ENCODE results near the gene ZSWIM9.
A peak's percentile ranks its signal among the peaks of the same experiment; 100 is the strongest.

ZSWIM9 gene

GRCh38 chr19:48186541-48186991 is 16.1 kb downstream of the ZSWIM9 start:
- peaks cover 4% of the 10 kb centered on the region; the same call in 1 of the 2 replicates for H3K9me3 ChIP-seq (ENCODE audit: control insufficient read depth, insufficient read depth, low read length)
- H3K9ac ChIP-seq (ENCODE audit: low read depth, low read length), result no peak overlapping the region
- peaks cover 4% of the 10 kb centered on the region; the same call in 1 of the 2 replicates for H3K4me1 ChIP-seq (ENCODE audit: insufficient read depth, low read length)

GRCh38 chr19:48190288-48190884 is 19.9 kb downstream of the ZSWIM9 start:
- H3K4me1 ChIP-seq (ENCODE audit: insufficient read depth, low read length), result peaks cover 4% of the 10 kb centered on the region; the same call in 1 of the 2 replicates
- H3K9ac ChIP-seq (ENCODE audit: low read depth, low read length), result peak overlapping the region; percentile 45; the same call in 1 of the 2 replicates
- H3K9me3 ChIP-seq (ENCODE audit: control insufficient read depth, insufficient read depth, low read length), result no peaks in the 10 kb centered on the region
- H3K36me3 ChIP-seq (ENCODE audit: insufficient read depth, low read length), result no peaks in the 10 kb centered on the region

More at GRCh38 chr19:48186541-48186991, 16.1 kb downstream of the ZSWIM9 start:
- H3K36me3 ChIP-seq (ENCODE audit: insufficient read depth, low read length), result no peaks in the 10 kb centered on the region; the same call in 1 of the 2 replicates

DNA sequence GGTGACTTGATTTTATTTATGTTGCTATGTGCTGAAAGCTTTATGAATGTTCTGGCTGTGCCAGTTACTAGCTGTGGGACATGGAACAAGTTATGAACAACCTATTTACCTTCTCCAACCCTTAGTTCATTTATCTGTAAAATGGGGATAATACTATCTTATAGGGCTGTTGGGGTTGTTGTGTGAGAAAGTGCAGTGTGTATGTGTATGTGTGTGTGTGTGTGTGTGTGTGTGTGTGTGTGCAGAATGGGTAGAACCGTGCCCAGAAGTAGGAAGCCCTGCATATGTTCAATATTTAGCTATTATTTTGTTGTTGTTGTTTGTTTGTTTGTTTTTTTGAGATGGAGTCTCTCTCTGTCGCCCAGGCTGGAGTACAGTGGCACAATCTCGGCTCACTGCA is 20.4 kb downstream of the ZSWIM9 start:
- peaks cover 4% of the 10 kb centered on the region; the same call in 1 of the 2 replicates for H3K4me1 ChIP-seq (ENCODE audit: insufficient read depth, low read length)

DNA sequence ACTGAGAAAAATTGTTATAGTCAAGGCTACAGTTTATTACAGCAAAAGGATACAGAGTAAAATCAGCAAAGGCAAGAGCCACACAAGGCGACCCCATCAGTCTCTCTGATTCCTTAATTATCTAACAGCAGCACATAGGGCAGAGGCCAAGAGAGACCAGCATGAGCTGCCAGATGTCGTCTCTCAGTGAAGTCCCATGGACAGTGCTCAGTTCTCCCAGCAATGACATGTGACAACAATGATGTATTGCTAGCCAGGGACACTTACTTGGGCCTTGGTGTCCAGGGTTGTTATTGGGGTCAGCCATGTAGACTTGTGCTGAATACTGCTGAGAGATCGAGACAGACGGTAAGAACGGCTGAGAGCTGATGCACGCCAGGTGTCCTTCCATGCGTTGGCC is 22.3 kb downstream of the ZSWIM9 start:
- no peaks in the 10 kb centered on the region for H3K36me3 ChIP-seq (ENCODE audit: insufficient read depth, low read length)
- H3K9ac ChIP-seq (ENCODE audit: low read depth, low read length), result no peak overlapping the region
- H3K4me1 ChIP-seq (ENCODE audit: insufficient read depth, low read length), result peaks cover 4% of the 10 kb centered on the region
- H3K9me3 ChIP-seq (ENCODE audit: control insufficient read depth, insufficient read depth, low read length), result no peaks in the 10 kb centered on the region

More for the DNA sequence above, 20.4 kb downstream of the ZSWIM9 start:
- Histone ChIP-seq H3K36me3 (ENCODE audit: insufficient read depth, low read length) (no peaks in the 10 kb centered on the region), H3K9me3 (ENCODE audit: control insufficient read depth, insufficient read depth, low read length) (no peaks in the 10 kb centered on the region), H3K9ac (ENCODE audit: low read depth, low read length) (peak overlapping the region; percentile 45; the same call in 1 of the 2 replicates)

DNA sequence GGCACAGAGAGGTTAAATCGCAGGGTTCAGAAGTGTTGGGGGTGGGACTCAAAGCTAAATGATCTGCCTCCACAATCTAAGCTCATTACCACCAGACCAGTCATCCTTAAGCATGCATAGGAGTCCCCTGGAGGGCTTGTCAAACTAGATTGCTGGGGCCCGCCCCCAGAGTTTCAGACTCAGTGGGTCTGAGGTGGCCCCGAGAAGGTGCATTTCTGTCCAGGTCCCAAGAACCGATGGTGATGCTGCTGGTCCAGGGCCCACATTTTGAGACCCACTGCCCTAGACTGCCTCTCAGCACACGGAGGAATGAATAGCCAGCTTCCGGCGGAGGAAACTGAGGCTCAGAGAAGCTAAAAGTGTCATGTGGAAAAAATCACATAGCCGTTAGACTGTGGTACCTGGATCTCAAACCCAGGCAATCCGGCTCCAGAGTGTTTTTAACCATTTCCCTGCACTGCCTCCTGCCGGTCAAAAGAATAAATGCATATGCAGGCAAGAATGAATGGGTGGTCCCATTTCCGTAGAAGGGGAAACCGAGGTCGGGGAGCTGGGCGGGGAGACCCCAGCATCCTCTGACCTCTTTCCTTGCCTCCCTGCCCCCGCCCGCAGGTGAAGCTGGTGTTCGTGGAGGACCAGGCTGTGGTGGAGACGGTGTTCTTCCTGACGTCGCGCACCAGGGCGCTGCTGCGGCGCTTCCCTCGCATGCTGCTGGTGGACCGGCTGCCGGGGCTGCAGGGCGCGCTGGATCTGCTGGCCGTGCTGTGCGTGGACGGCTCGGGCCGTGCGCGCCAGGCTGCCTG is 23.8 kb downstream of the ZSWIM9 start:
- Histone ChIP-seq H3K9ac (ENCODE audit: low read depth, low read length) (no peak overlapping the region), H3K36me3 (ENCODE audit: insufficient read depth, low read length) (no peaks in the 10 kb centered on the region), H3K4me1 (ENCODE audit: insufficient read depth, low read length) (peaks cover 4% of the 10 kb centered on the region), H3K9me3 (ENCODE audit: control insufficient read depth, insufficient read depth, low read length) (no peaks in the 10 kb centered on the region)

GRCh38 chr19:48194844-48195830 is 24.7 kb downstream of the ZSWIM9 start:
- peaks cover 4% of the 10 kb centered on the region for H3K4me1 ChIP-seq (ENCODE audit: insufficient read depth, low read length)
- H3K9ac ChIP-seq (ENCODE audit: low read depth, low read length), result no peak overlapping the region
- no peaks in the 10 kb centered on the region for H3K36me3 ChIP-seq (ENCODE audit: insufficient read depth, low read length)
- no peaks in the 10 kb centered on the region for H3K9me3 ChIP-seq (ENCODE audit: control insufficient read depth, insufficient read depth, low read length)

GRCh38 chr19:48196321-48196763 is 25.9 kb downstream of the ZSWIM9 start:
- Histone ChIP-seq H3K4me1 (ENCODE audit: insufficient read depth, low read length) (no peaks in the 10 kb centered on the region; the same call in 1 of the 2 replicates), H3K36me3 (ENCODE audit: insufficient read depth, low read length) (no peaks in the 10 kb centered on the region), H3K9me3 (ENCODE audit: control insufficient read depth, insufficient read depth, low read length) (no peaks in the 10 kb centered on the region), H3K9ac (ENCODE audit: low read depth, low read length) (peak overlapping the region; percentile 11; the same call in 1 of the 2 replicates)

DNA sequence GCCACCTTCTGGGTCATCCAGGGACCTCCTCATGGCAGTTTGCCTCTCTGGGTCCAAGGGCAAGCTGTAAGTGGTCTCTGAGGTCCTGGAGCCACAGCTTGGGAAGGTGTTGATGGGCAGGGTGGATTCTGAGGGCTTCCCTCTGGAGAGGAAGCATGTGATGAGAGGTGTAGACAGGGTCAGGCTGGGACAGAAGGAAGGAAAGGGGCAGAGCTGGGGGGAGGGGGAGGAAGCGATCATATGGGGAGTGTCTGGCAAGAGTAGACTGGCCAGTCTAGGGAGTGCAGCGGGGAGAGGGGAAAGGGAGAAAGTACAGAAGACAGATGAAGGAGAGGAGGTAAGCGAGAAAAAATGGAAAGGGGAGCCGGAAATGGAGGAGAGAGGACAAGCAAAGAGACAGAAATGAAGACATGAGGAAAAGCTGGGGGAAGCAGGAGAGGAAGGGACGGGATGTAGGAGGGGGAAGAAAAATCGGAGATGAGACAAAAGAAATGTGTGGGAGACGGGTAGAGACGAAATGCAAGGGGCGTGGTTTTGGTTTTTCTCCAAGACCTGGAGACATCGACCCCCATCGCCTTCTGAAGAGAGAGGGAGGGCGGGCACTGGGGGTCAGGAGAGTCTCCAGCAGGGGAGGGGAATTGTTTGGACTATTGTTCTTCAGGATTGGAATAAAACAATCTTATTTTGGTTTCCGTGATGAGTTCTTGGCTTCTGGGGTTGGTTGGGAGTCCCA is 26.6 kb downstream of the ZSWIM9 start:
- no peaks in the 10 kb centered on the region for H3K36me3 ChIP-seq (ENCODE audit: insufficient read depth, low read length)
- peak overlapping the region; percentile 11; the same call in 1 of the 2 replicates for H3K9ac ChIP-seq (ENCODE audit: low read depth, low read length)
- no peaks in the 10 kb centered on the region for H3K9me3 ChIP-seq (ENCODE audit: control insufficient read depth, insufficient read depth, low read length)
- no peaks in the 10 kb centered on the region; the same call in 1 of the 2 replicates for H3K4me1 ChIP-seq (ENCODE audit: insufficient read depth, low read length)

GRCh38 chr19:48203222-48203793 is 32.8 kb downstream of the ZSWIM9 start:
- Histone ChIP-seq H3K4me1 (ENCODE audit: insufficient read depth, low read length) (no peaks in the 10 kb centered on the region; the same call in 1 of the 2 replicates), H3K9me3 (ENCODE audit: control insufficient read depth, insufficient read depth, low read length) (no peaks in the 10 kb centered on the region), H3K9ac (ENCODE audit: low read depth, low read length) (peak overlapping the region; percentile 55; the same call in 1 of the 2 replicates), H3K36me3 (ENCODE audit: insufficient read depth, low read length) (no peaks in the 10 kb centered on the region)

DNA sequence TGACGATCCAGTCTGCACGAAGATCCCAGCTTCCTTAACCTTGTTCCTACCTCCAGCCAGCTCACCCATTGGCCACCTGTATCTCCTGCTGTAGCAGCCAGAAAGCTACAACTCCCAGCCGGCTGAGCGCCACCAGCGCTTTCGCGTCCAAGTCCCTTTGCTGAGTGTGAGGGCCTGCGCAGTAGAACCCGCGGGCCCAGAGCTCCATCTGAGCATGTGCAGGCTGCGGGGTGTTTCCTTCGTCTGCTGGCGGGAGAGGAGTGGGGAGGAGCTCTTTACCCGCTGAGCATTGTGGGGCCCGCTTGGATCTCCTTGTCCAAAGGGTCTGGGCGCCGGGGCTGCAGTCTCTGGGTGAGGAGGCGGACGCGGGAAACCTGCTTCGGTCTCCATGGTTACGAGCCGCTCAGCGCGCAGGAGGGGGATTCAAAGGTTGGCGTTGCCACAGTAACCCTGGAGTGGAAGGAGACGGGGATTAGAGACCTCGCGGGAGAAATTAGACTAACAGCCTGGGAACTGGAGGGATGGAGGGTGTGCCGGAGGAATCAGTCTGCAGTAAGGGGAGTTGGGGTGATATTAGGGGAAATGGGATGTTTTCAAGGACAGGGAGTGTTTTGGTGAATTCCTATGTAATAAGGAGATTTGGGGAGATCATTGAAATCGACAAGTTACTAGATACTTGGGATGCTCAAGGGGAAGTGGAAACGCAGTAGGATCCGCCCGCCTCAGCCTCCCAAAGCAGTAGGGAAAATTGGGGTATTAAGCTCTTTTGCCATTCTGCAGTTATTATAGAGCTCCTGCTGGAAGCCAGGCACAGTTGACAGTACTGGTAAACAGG is 33.5 kb downstream of the ZSWIM9 start:
- Histone ChIP-seq H3K9ac (ENCODE audit: low read depth, low read length) (peak overlapping the region; percentile 60), H3K9me3 (ENCODE audit: control insufficient read depth, insufficient read depth, low read length) (no peaks in the 10 kb centered on the region), H3K36me3 (ENCODE audit: insufficient read depth, low read length) (no peaks in the 10 kb centered on the region), H3K4me1 (ENCODE audit: insufficient read depth, low read length) (no peaks in the 10 kb centered on the region; the same call in 1 of the 2 replicates)

GRCh38 chr19:48206397-48207093 is 36.1 kb downstream of the ZSWIM9 start:
- H3K9ac ChIP-seq (ENCODE audit: low read depth, low read length), result no peak overlapping the region
- no peaks in the 10 kb centered on the region; the same call in 1 of the 2 replicates for H3K4me1 ChIP-seq (ENCODE audit: insufficient read depth, low read length)
- H3K9me3 ChIP-seq (ENCODE audit: control insufficient read depth, insufficient read depth, low read length), result no peaks in the 10 kb centered on the region
- no peaks in the 10 kb centered on the region for H3K36me3 ChIP-seq (ENCODE audit: insufficient read depth, low read length)

- Histone ChIP-seq H3K4me1 (ENCODE audit: insufficient read depth, low read length) (no peaks in the 10 kb centered on the region), H3K36me3 (ENCODE audit: insufficient read depth, low read length) (no peaks in the 10 kb centered on the region), H3K9ac (ENCODE audit: low read depth, low read length) (no peak overlapping the region), H3K9me3 (ENCODE audit: control insufficient read depth, insufficient read depth, low read length) (no peaks in the 10 kb centered on the region)
Observed at GRCh38 chr19:48210005-48210404, 39.5 kb downstream of the ZSWIM9 start.
